Bronchial epithelial cell (primary cell): ENCODE data around the gene ROR2. TPM values are rescaled to one million over a fixed set of nuclear protein-coding genes. Genes with fewer than 3 reads are reported as not detected.

Experiments used
- DNase-seq: peaks from one replicate; pipeline ENCODE4 v3.0.0-alpha.2; 2010; ENCODE audit warnings: low read depth
- FAIRE-seq: peaks from 2 replicates; lab custom pipeline; 2011; peaks lifted over from hg19 to GRCh38; lab: Jason Lieb, UNC
- H3K27me3 ChIP-seq: 2 replicates; pipeline ENCODE4 v1.5.1; 2011; ENCODE audit warnings: low read length; ENCODE audit not compliant: control insufficient read depth, insufficient read depth
- H3K36me3 ChIP-seq: 2 replicates; pipeline ENCODE4 v1.5.1; 2011; ENCODE audit warnings: low read length; ENCODE audit not compliant: control insufficient read depth, insufficient read depth
- H3K4me3 ChIP-seq: 2 replicates; pipeline ENCODE4 v1.5.1; 2011; ENCODE audit warnings: mild to moderate bottlenecking, low read depth, low read length, control low read depth
- total RNA-seq: library from RNA; depleted of rRNA; stranded (reverse); fragments of >200 nt; gene quantifications from 2 replicates; pipeline ENCODE4 v1.2.1, GENCODE V29; 2014
- TF ChIP-seq, protein P1 (sequence below): IDR thresholded peaks from 2 replicates; pipeline ENCODE4 v1.5.1; 2011; ENCODE audit warnings: mild to moderate bottlenecking, moderate library complexity, low read length, control low read depth, inconsistent platforms; ENCODE audit not compliant: insufficient read depth, severe bottlenecking

Gene ROR2
- total RNA-seq, 1 donor from 2014 or later, result 0.26 TPM

DNA sequence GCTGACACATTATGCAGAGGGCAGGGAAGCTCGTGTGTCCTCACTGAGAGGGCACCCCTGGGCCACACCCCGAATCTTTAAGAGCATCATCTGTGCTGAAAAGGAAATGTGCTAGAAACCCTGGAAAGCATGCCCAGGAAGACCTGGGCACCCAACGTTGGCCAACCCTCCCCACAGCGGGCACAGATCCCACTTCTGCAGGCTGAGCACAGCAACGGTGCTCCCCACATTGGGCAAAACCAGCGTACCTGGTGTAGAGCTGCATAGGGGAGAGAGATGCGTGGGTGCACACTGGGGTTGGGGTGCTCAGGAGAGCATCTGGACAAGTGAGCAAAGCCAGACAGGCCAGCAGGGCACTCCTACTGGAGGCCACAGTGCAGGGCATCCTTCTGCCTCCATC lies 32.6 kb downstream of the ROR2 start:
- FAIRE-seq (peak; percentile 7), DNase-seq (no peak)
- Histone ChIP-seq H3K27me3 (no peaks in the 10 kb centered on the region), H3K4me3 (no peak overlapping the region), H3K36me3 (no peaks in the 10 kb centered on the region)
- TF ChIP-seq, protein P1, sequence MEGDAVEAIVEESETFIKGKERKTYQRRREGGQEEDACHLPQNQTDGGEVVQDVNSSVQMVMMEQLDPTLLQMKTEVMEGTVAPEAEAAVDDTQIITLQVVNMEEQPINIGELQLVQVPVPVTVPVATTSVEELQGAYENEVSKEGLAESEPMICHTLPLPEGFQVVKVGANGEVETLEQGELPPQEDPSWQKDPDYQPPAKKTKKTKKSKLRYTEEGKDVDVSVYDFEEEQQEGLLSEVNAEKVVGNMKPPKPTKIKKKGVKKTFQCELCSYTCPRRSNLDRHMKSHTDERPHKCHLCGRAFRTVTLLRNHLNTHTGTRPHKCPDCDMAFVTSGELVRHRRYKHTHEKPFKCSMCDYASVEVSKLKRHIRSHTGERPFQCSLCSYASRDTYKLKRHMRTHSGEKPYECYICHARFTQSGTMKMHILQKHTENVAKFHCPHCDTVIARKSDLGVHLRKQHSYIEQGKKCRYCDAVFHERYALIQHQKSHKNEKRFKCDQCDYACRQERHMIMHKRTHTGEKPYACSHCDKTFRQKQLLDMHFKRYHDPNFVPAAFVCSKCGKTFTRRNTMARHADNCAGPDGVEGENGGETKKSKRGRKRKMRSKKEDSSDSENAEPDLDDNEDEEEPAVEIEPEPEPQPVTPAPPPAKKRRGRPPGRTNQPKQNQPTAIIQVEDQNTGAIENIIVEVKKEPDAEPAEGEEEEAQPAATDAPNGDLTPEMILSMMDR, result no peak

DNA sequence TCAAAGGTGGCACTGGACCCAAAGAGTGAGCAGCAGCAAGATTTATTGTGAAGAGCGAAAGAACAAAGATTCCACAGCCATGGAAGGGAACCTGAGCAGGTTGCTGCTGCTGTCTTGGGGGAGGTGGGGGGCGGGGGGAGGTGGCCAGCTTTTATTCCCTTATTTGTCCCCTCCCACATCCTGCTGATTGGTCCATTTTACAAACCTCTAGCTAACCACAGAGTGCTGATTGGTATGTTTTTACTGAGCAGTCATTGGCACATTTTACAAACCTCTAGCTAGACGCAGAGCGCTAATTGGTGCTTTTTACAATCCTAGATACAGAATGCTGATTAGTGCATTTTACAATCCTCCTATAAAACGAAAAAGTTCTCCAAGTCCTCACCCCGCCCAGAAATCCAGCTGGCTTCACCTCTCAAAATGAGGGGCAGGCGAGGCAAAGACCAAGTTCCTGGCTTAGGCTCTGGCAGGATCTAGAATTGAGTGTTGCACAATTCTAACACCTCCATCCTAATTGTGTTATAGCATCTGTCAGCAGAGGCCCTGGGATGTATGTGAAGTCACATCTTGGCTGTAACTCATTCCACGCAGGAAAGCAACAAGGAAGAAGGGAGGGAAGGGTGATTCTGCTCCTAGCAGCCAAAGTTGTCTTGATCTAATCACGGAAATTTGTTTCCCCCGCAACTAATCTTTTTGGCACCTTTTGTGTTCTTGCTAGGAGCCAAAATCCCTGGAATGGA lies 34.3 kb downstream of the ROR2 start:
- FAIRE-seq, result no peak
- H3K36me3 ChIP-seq, result no peaks in the 10 kb centered on the region
- TF ChIP-seq, protein P1, result no peak

DNA sequence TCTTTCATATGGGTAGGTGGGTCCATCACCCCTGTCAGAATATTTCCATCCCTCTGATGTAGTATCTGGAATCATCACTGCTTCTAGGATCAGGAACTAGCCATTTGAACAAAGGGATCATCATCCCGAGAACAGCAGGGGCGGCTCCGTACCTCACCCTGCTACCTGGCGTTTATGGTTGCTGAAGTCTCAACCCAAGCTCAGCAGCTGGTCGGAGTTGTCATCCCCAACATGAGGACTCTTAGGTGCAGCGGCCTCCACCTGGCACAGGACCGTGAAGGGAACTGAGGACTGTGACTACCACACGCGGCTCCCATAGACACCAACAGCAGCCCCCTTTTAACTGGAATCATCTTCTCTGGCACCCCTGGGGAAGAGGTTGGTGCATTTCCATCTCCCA lies 35.1 kb downstream of the ROR2 start:
- FAIRE-seq (no peak), DNase-seq (no peak)
- Histone ChIP-seq H3K36me3 (no peaks in the 10 kb centered on the region), H3K27me3 (no peaks in the 10 kb centered on the region), H3K4me3 (no peak overlapping the region)
- TF ChIP-seq, protein P1, result no peak

More for the DNA sequence above, 34.3 kb downstream of the ROR2 start:
- Histone ChIP-seq H3K27me3 (no peaks in the 10 kb centered on the region), H3K4me3 (no peak overlapping the region)
- no peak for DNase-seq

DNA sequence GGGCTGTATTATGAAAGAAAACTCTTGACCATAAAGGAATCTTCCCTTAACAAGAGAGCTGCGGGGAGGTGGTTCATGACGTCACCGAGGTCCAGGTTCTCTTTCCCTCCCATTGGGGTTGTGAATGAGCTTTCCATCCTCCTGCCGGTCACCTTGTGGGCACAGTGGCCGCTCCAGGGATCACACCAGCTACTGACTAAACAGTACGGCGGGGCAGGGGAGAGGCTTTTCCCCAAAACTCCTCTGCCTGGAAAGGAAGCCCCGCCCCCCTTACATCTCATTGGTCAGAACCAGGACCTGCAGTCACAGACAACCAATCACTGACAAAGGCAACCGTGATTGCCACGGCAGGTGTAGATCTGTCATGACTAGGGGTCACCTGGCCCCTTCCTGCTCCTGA lies 35.6 kb downstream of the ROR2 start:
- no peak overlapping the region for H3K4me3 ChIP-seq
- DNase-seq (no peak), FAIRE-seq (no peak)
- TF ChIP-seq, protein P1, result no peak
- no peaks in the 10 kb centered on the region for H3K36me3 ChIP-seq
- H3K27me3 ChIP-seq, result no peaks in the 10 kb centered on the region

DNA sequence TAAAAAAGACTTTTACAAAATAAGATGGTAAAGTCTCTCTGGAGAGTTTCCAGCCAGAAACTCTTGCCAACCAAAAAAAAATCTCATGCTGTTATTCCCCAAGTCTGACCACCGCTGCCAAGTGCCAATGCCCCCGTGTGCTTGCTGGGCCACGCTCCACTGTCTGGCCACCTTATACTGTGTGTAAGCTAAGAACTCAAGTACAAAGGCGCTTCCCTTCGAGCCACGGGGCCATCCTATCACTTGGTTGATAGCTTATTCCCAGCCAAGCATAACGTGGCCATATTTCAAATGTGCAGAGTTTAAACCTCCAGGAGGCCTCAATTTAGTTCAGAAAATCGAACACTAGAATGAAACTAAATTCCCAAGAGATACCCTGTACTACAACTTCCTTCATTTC lies 36.0 kb downstream of the ROR2 start:
- DNase-seq (no peak), FAIRE-seq (no peak)
- no peaks in the 10 kb centered on the region for H3K36me3 ChIP-seq
- no peak overlapping the region for H3K4me3 ChIP-seq
- TF ChIP-seq, protein P1, result no peak
- H3K27me3 ChIP-seq, result no peaks in the 10 kb centered on the region

DNA sequence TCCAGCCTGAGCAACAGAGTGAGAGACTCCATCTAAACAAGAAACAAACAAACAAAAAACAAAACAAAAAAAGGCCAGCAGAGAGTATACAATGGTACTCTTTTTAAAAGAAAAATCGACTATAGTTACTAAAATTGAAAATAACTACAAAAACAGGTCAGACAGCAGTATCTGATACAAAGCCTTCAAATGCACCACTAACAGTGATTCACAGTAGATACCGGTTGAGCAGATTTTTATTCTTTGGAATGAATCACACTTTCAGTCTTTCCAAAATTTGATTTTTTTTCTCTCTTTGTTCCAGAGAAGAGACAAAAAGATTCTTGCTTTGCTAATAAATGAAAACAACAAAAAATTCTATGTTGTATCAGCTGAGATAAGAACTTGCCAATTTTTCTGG lies 36.9 kb downstream of the ROR2 start:
- Histone ChIP-seq H3K36me3 (no peaks in the 10 kb centered on the region), H3K27me3 (no peaks in the 10 kb centered on the region), H3K4me3 (no peak overlapping the region)
- no peak for FAIRE-seq
- no peak for DNase-seq
- TF ChIP-seq, protein P1, result no peak
